WI38 (cell line): ENCODE results near the gene ERN1.

ENCODE experiments used
- H3K4me3 ChIP-seq: 2 replicates; pipeline ENCODE4 v1.5.1; 2011; ENCODE audit warnings: low read depth, mild to moderate bottlenecking, control low read depth, low read length
- TF ChIP-seq, protein P1 (sequence below): IDR thresholded peaks from 2 replicates; pipeline ENCODE4 v1.5.1; 2012; ENCODE audit warnings: low read depth, mild to moderate bottlenecking, control low read depth, low read length

Gene ERN1

DNA sequence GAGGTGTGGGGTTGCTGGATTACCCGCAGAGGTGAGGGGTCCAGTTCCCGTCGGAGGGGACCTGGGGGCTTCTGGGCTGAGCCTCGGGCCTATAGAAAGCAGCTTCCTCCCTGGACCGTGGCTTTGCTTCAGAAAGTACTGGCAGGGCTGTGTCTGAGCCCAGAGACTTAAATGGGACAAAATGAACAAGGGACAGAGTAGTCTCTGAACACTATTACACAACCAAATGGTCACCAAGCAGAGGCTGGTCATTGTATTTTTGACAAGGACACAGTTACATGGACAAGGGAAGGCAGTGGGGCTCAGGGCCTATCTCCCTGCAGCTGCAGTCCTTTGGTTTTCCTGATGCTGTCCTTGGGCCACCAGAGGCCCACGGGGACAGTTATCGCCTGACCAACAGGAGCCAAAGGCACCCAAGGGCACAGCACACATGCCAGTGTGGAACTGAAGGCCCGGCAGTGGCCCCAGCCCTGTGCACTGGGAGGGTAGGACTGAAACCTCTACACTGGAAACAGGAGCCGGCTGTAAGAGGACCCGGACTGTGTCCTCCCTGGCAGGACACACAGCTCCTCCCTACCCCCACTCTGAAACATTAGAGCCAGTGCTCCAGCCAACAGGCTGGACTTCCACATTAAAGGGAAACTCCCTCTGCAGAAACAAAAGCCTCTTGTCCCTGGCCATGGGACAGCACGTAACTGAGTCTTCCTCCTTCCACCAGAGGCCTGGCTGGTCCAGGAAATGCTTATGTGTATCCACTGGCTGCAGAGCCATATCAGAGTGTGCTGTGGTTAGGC, 26.0 kb upstream of the ERN1 start:
- H3K4me3 ChIP-seq = no peak overlapping the region
- TF ChIP-seq, protein P1, sequence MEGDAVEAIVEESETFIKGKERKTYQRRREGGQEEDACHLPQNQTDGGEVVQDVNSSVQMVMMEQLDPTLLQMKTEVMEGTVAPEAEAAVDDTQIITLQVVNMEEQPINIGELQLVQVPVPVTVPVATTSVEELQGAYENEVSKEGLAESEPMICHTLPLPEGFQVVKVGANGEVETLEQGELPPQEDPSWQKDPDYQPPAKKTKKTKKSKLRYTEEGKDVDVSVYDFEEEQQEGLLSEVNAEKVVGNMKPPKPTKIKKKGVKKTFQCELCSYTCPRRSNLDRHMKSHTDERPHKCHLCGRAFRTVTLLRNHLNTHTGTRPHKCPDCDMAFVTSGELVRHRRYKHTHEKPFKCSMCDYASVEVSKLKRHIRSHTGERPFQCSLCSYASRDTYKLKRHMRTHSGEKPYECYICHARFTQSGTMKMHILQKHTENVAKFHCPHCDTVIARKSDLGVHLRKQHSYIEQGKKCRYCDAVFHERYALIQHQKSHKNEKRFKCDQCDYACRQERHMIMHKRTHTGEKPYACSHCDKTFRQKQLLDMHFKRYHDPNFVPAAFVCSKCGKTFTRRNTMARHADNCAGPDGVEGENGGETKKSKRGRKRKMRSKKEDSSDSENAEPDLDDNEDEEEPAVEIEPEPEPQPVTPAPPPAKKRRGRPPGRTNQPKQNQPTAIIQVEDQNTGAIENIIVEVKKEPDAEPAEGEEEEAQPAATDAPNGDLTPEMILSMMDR = no peak

DNA sequence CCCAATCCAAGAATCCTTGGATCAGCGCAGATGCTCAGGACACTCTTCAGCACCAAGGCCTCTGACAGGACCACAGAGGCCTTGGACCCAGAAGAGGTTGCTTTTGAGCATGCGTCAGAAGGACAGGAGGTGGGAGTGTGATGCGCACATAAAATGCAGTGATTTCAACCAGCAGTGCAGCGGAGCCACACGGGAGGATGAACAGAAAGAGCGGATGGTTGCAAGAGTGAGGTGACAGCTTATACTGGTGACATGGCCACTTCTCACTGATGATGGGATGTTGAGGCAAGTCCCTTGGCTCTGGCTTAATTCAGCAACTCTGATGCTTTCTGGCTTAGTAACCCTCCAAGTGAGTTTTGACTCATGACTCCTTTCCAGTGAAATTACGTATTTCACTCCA, 25.2 kb upstream of the ERN1 start:
- TF ChIP-seq, protein P1 = no peak
- no peak overlapping the region for H3K4me3 ChIP-seq

DNA sequence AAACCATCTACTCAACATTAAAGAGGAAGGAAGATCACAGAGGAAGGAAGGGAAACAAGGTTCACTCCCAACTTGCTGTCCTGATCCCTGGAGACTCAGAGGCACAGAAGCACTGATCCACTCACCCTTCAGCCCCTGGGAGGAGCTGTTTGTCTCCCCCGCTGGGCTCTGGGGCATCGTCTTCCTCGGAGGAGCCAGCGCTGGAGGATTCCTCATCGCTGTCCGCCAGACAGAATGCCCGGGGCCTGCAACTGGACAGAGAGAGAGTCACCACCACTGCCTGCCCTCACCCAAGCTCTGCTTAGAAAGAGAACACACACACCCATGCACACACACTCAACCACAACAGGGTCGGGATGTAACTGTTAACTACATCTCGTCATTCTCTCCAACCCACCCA, 24.8 kb upstream of the ERN1 start:
- no peak overlapping the region for H3K4me3 ChIP-seq
- TF ChIP-seq, protein P1 = no peak

DNA sequence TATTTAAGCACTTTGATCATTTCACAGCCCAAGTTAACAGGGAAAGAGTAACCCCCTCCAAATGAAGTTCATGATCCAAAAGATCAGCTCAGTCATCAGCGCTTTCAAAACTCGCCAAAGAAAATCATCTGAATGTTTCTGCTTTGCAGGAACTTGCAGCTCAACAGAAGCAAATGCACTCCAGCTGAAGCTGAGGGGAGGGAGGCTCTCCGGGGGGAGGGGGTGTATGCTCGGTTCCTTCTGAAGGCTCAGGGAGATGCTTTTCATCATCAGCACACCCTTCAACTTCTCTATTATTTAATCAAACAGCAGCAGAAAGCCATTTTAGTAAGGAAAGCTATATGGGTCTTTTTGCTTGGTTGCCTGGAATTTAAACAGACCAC, 24.4 kb upstream of the ERN1 start:
- H3K4me3 ChIP-seq = no peak overlapping the region
- TF ChIP-seq, protein P1 = no peak

DNA sequence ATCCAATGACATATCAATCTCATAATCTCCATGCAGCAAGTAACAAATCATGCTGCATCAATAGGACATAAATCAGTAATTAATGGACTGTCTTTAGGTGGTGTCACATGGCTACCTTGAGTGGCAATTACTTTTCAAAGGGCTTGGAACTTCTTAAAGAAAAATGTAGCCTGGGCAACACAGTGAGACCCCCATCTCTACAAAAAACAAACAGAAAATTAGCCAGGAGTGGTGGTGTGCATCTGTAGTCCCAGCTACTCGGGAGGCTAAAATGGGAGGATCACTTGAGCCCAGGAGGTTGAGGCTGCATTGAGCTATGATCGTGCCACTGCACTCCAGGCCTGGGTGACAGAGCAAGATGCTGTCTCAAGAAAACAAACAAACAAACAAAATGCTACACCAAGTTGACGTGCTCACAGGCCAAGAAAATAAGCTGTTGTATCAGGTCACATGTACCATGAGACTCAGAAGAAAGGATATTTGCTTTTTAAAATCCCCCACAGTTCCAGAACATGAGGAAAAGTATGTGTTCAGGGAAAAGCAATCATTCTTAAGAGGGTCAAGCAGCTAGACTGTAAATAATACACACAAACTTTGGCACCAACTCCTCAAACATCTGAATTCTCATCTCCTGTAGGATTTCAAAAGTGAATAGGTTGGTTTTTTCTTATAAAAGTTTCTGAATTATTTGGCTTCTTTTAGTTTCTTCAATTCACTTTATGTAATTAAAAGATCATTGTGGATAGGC, 23.8 kb upstream of the ERN1 start:
- TF ChIP-seq, protein P1 = no peak
- H3K4me3 ChIP-seq = no peak overlapping the region

DNA sequence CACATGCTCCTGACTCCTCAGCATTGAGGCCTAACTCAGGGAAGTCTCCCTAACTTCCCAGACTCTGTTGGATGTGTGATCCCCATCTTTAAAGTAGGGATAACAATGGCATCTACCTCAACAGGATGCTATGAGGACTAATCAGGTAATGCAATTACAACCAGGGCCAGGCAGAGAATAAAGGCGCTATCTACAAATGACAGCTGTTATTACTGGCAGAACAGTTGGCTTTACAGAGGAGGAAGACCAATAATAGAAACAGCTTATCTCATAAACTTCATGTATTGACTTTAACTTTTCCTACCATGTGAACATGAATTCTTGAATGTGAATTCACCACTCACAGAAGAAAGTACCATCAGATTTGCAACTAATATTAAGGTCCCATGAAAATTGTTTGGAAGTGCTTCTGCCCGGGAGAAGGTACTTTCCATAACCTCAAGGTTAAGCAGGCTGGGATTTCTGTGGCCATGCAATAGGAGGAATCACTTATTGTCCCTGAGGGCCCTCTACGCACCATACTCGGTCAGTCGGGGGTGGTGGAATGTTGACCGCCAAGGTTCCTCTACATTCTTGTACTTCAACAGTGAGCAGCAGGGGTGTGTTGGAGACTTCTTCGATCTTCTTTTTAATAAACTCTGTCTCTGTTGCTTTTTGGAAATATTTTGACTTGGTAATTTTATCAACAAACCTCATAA, 22.6 kb upstream of the ERN1 start:
- TF ChIP-seq, protein P1 = no peak
- no peak overlapping the region for H3K4me3 ChIP-seq

DNA sequence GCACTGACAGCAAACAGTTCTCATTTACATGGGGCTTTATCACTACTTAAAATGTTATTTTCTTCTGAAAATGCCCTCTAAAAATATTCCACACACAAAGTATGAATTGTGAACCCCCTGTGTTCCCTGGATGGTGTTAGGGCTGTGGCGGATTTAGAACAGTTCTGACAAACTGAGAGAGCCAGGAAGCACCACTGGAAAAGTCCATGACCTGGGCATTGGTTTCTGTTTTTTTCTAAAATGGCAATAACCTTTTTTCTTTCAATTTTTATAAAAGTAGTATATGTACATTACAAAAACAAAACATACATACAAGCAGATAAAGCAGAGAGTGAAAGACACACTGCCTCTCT, 21.0 kb upstream of the ERN1 start:
- TF ChIP-seq, protein P1 = no peak
- no peak overlapping the region for H3K4me3 ChIP-seq
